Brain pericyte (primary cell): ENCODE measurements around the gene MSMB.

Source experiments
- DNase-seq: peaks from one replicate; pipeline ENCODE4 v3.0.0-alpha.2; 2012; ENCODE audit warnings: low read depth, low spot score

MSMB gene

DNA sequence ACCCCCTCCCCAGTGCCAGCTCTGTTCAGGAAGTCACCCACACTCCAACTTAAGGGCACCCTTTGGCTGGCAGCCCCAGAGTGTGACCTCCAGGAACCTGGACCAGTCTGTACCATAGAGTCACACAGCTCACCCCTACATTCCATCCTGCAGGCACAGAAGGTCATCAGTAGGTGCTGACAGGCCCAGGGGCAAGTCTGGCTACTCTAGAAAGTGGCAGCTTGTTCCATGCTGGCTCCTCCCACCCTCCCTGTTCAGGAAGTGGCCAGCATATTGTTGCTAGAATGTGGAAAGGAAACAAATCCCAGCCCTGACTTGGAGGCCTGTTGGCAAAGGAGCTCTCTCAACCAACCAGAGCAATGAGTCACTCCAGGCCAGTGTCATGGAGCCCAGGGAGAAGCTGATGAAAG is 12.5 kb downstream of the MSMB start:
- DNase-seq: no peak

- no peak for DNase-seq
Observed at GRCh38 chr10:46031648-46032532, 14.2 kb downstream of the MSMB start.

GRCh38 chr10:46030091-46030937 is 15.8 kb downstream of the MSMB start, which contains the start of gene NCOA4:
Gene NCOA4, minus strand, starts transcription at chr10:46030623. Its CDS starts 13,943 bp downstream, at chr10:46016680.
- DNase-seq: peak; percentile 93

DNA sequence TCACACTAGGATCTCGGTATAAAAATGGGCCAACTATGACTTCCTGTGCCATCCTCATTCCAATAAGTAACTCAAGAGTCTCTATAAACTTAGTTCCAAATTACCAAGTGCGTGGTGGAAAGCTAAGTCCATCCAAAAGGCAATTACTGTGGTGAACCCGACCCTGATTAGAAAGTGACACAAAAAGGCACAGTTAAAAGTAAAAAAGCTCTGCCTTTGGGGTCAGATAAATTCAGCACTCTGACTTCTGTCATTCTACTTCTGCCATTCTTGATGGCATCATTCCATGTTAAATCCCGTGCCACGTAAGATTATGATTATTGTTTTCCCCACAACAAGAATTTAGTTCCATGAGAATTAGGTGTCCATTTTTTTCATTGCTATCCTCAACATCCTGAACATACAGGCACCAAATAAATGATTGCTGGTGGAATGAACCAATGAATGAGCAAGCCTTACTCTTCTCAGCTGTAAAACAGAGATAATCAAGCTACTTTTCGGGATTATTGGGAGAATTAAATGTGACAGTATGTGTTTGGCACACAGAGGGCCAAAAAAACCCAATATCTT is 16.5 kb downstream of the MSMB start:
- DNase-seq: no peak

- peak; percentile 40 for DNase-seq
Observed at GRCh38 chr10:46028584-46029460, 17.2 kb downstream of the MSMB start.

DNA sequence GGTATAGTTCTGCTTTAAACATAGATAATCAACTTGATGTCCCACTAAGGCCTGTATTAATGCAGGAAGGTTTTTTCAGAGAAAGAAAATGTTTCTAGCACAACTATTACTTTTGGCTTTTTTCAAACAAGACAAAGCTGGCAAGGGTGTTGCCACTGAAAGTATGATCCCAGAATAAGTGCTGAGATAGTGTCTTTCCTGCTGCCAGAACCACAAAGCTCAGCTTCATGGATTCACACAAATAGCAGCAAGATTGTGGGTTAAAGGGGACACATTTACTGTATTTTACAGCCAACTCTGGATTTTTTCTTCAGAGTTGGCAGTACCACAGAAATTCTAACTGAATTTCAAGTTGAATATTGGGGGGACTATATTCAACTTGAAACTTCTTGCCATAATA is 20.0 kb downstream of the MSMB start:
- DNase-seq: no peak

GRCh38 chr10:46025406-46025805 is 20.7 kb downstream of the MSMB start:
- no peak for DNase-seq

DNA sequence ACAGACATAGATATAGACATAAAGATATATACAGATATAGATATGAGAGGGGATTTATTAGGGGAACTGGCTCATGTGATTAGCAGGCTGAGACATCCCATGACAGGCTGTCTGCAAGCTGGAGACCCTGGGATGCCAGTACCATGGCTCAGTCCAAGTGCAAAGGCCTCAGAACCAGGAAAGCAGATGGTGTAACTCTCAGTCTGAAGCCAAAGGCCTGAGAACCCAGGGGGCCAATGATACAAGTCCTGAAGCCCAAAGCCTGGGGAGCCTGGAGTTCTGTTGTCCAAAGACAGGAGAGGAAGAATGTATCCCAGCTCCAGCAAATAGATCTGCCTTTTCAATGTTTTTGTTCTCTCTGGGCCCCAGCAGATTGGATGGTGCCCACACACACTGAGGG is 21.1 kb downstream of the MSMB start:
- DNase-seq: no peak

DNA sequence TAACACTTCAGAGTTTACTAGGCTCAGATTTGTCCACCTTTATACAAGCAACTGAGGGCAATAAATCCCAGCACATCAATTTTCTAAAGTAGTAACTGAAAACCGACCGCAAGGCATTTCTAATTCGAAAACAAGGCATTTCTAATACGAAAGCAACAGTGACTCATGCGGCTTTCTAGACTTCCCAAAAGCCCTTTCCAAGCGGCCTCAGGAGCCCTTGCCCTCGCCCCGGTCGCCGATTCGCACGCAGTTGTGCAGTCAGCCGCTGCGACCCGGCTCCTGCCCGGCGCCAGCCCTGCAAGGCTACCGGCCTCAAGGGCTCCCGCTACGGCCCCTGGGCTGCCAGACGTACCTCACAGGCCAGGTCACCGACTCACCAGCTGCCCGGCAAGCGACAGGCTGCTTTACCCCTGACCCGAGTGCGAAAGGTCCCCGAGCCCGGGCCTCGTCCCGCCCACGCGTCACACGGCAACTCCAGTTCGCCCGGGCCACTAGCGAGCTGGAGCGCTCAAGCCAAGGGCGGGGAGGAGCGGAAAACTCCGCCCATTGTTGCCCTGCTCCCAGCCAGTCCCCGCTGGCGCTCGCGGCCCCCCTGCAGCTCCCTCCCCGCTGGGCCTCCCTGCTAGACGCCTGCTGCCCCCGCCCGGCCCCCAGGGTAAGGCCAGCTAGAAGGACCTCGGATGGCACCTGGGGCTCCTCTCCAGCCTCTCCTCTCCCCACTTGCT is 22.9 kb downstream of the MSMB start:
- peak; percentile 66 for DNase-seq

GRCh38 chr10:46020344-46020657 is 25.8 kb downstream of the MSMB start:
- DNase-seq: no peak

DNA sequence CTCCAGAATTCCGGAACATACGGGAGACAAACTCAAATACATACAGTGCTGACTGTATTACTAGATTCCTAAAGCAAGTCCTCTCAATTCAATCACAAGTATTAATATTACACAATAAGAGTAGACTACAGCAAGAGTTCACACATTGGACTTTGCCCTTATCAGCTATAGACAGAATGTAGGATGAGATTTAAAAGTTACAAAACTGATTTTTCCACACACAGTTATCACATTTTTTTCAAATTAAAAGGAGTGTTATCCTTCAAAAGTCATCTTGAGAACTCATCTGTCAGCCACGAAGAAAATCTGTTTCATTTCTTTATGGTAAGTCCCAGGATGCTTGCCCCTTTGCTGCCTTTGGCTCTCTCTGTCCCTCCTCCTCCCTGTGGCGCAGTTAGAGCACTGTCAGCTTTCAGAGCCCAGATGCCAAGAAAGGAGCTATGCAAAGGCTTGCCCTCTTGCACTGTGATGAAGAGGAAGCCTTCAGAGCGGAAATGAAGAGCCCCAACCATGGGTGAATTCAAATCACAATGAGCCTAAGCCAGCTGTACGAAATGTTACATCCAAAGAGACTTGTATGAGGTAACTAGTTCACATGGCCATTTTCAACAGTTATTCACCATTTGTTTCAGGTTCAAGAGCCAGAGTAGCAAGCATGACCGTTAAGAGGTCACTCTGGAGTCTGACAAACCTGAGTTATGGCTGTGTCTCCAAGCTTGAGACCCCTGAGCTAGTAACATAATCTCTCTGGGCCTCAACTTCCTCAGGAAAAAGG is 26.3 kb downstream of the MSMB start:
- DNase-seq: no peak

DNA sequence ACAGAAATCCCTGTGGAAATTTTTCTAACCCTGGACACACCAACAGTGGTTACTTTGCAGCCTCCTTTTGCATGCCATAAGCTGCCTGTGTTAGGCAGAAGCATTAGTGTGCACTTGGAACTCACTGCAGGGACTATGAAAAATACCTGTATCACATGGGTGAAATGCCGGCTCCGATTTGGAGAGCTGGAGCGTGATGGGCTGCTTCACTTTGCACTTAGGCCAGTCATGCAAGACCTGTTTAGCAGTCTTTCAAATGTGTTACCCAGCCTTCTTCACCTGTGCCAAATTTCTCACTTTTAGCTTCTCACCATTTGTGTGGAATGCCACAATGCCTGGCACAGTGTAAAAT is 26.9 kb downstream of the MSMB start:
- DNase-seq: no peak

DNA sequence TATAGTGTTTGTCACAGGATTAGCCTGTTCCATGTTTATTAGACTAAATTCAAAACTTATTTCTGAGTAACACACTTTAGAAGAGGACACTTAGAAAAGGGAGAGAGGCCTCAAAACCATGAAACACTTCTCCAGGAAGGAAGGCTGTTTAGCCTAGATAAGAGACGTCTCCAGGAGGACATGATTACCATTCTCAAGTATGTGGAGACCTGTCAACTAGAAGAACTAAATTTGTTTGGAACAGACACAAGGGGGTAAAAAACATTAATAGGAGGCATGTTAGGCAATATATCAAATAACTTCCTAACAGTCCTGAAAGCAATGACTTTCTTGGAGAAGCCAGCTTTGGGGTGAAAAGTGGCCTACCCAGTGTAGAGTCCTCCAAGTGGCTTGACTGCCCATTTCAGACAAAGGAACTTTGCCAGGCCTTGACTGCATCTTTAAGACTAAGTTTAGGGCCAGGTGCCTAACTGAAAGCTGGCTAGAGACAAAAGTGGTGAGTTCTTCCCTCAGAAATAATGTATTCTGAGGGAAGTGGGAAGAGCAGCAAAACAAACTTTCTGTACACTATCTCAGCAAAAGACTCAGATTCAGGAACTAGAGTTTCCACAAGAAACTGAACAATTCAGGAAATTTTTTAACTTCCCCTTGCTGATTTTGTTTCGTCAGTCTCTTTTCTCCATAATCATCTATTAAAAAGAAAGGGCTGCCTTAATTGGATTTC is 27.5 kb downstream of the MSMB start:
- no peak for DNase-seq

DNA sequence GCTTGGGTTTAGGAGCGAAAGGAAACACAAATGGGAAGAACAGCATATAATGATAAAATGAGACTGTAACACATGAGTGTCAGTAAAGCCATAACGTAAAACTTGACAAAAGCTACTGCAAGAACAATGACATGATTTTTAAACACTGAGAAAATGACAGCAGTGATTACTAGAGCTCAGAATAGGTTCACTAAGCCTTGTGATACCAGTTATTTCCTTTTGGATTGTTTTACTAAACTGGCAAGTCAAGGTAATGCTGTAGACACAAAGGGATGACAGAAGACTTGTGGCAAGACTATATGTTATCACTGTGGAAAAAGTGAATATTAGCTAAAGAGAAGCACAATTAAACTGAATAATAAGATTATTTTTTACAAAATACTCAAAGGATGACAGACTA is 28.3 kb downstream of the MSMB start:
- no peak for DNase-seq

- DNase-seq: no peak
Observed at GRCh38 chr10:46016811-46017210, 29.3 kb downstream of the MSMB start.

DNA sequence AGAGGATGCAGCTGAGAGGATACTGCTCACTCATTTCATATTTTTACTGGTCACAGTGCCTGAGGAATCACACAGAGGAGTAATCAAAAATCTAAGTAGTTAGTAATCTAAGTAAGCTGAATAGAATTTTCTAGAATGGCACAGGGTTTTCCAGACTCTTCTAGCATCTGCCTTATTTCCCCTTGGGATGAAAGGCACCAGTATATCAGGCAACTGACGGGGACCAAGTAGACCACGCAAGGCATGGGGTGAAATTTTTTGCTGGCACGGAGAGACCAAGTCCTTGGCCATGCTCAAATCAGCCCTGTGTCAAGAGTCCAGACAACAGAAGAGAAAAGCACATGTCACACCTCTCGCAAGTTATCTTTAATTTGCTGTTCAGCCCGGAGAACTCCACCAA is 29.9 kb downstream of the MSMB start:
- no peak for DNase-seq

DNA sequence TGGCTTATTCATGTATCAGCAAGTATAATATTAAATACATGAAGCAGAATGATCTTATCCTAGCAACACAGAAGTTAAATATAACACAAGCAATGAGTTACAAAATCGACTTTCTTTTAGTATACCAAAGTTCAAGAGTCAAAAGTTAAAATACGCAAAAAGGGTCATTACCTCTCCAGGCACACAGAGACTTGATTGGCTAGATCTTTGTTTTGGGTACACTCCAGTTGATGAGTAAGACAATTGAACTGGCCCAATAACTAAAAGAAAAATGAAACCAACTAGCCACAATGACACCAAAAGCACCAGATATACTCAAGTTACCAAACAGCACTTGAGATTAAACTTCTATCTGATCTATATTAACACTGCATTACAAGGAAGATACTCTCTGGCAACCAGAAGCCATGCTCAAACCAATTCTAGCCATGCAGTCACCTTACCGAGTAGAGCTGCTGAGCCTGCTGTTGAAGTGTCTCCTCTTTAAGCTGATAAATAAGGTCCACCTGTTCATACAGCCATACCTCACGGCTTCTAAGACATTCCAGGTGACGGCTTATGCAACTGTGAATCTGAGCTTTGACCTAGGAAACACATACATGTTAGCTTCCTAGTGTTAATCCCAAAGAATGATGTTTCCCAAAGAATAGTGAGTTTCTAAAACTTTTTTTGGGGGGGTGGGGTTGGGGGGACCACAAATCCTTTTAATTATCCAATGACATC is 31.2 kb downstream of the MSMB start:
- DNase-seq: no peak

GRCh38 chr10:46014206-46014605 is 31.9 kb downstream of the MSMB start:
- DNase-seq: no peak

- DNase-seq: no peak
Observed at GRCh38 chr10:46012746-46013145, 33.3 kb downstream of the MSMB start.
